Stomach (tissue), 4 donors: ENCODE results near the gene TNNI2.

Experiments
- EP300 ChIP-seq: sonication (generic); formaldehyde crosslinking; IDR thresholded peaks from one replicate; pipeline ENCODE4 v1.6.1; 2017; ENCODE audit warnings: antibody characterized with exemption
- POLR2A ChIP-seq, 4 donors: fragments of 450-650 bp; IDR thresholded peaks; one replicate each; pipeline ENCODE4 v1.6.1; 2016; ENCODE audit warnings: antibody characterized with exemption in 4 of 4, control low read depth in 2 of 4, mild to moderate bottlenecking in 1 of 4, moderate library complexity in 1 of 4
- POLR2AphosphoS5 ChIP-seq, 3 donors: sonication (generic); formaldehyde crosslinking; IDR thresholded peaks; one replicate each; pipeline ENCODE4 v1.6.1; 2016; ENCODE audit warnings: antibody characterized with exemption in 3 of 3
- TF ChIP-seq, protein P1 (sequence below), 7 experiments: fragments of 450-650 bp in 4 of 7; fragments of 200-600 bp in 3 of 7; sonication (generic) in 3 of 7; IDR thresholded peaks; one replicate each; pipeline ENCODE4 v1.5.1; 2016 to 2019; ENCODE audit warnings: antibody characterized with exemption in 7 of 7, control low read depth in 2 of 7, mild to moderate bottlenecking in 1 of 7

DNA sequence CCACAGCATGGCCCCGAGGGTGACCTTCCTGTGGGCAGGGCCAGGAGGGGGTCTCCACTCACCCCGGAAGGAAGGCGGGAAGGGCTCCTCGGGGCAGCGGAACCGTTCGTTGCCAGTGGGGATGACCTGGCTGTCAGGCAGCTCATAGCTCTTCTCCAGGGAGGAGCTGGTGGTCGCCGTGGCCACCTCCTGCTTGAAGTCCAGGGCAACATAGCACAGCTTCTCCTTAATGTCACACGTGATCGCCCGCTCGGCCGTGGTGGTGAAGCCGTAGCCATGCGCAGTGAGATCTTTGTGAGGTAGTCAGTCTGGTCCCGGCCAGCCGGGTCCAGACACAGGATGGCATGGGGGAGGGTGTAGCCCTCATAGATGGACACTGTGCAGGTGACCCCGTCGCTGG lies 35.5 kb upstream of the TNNI2 start:
- TF ChIP-seq, protein P1, sequence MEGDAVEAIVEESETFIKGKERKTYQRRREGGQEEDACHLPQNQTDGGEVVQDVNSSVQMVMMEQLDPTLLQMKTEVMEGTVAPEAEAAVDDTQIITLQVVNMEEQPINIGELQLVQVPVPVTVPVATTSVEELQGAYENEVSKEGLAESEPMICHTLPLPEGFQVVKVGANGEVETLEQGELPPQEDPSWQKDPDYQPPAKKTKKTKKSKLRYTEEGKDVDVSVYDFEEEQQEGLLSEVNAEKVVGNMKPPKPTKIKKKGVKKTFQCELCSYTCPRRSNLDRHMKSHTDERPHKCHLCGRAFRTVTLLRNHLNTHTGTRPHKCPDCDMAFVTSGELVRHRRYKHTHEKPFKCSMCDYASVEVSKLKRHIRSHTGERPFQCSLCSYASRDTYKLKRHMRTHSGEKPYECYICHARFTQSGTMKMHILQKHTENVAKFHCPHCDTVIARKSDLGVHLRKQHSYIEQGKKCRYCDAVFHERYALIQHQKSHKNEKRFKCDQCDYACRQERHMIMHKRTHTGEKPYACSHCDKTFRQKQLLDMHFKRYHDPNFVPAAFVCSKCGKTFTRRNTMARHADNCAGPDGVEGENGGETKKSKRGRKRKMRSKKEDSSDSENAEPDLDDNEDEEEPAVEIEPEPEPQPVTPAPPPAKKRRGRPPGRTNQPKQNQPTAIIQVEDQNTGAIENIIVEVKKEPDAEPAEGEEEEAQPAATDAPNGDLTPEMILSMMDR (IDR thresholded peaks at IDR 0.05), result no peak
- TF ChIP-seq POLR2AphosphoS5 (IDR thresholded peaks at IDR 0.05) (no peak), POLR2A (IDR thresholded peaks at IDR 0.05) (no peak), EP300 (no peak)
